Upper lobe of right lung (tissue), 1 donor: ENCODE measurements around the gene PRDM16. TPM values are rescaled to one million over a fixed set of nuclear protein-coding genes. Genes with fewer than 3 reads are reported as not detected.

Source experiments
- ATAC-seq: fragments of 200-7000 bp; cut with Tn5 transposase; one replicate; pipeline ENCODE4 v1.9.1; 2020; ENCODE audit warnings: mild to moderate bottlenecking, moderate library complexity
- DNase-seq: peaks from one replicate; pipeline ENCODE4 v3.0.0-alpha.2; 2020
- H3K27ac ChIP-seq: fragments of 200-600 bp; one replicate; pipeline ENCODE4 v1.8.0; 2022
- H3K27me3 ChIP-seq: fragments of 200-600 bp; one replicate; pipeline ENCODE4 v1.8.0; 2022; ENCODE audit warnings: mild to moderate bottlenecking
- H3K36me3 ChIP-seq: fragments of 200-600 bp; one replicate; pipeline ENCODE4 v1.8.0; 2022
- H3K4me1 ChIP-seq: fragments of 200-600 bp; one replicate; pipeline ENCODE4 v1.8.0; 2022
- H3K4me3 ChIP-seq: fragments of 200-600 bp; one replicate; pipeline ENCODE4 v1.8.0; 2022; ENCODE audit warnings: mild to moderate bottlenecking
- H3K9me3 ChIP-seq: fragments of 200-600 bp; one replicate; pipeline ENCODE4 v1.8.0; 2022
- CTCF ChIP-seq: fragments of 200-600 bp; IDR thresholded peaks from one replicate; pipeline ENCODE4 v1.8.0; 2022; ENCODE audit warnings: antibody characterized with exemption
- intact Hi-C: fragments of 100-400 bp; cut with DNase I; formaldehyde crosslinking; loops from one replicate; pipeline ENCODE4 v1.11.0; 2022
- total RNA-seq: library from RNA; stranded (reverse); fragmentation: NEBNext Ultra II Directional; extraction: Animal tissue kit (Norgen Biotek cat#: 25700); gene quantifications from one replicate; pipeline ENCODE4 v1.2.1, GENCODE V29; 2021
- donor health status: DM: no; HTN: yes; CAD: no; lungs with severe emphysema.

Gene PRDM16
- total RNA-seq, 1 donor from 2014 or later: 21.0 TPM

- no peaks in the 10 kb centered on the region for H3K27me3 ChIP-seq
- H3K4me1 ChIP-seq: peaks cover 3% of the 10 kb centered on the region
- H3K4me3 ChIP-seq: no peak overlapping the region
- intact Hi-C loops: no loop called here
- H3K27ac ChIP-seq: no peak overlapping the region
- no peak for TF ChIP-seq CTCF
- no peak for DNase-seq
- no peak for ATAC-seq
- no peaks in the 10 kb centered on the region for H3K9me3 ChIP-seq
- H3K36me3 ChIP-seq: no peaks in the 10 kb centered on the region
These were observed 164.0 kb downstream of the PRDM16 start for GRCh38 chr1:3233031-3233430.

- intact Hi-C loops: no loop called here
- TF ChIP-seq CTCF: no peak
- ATAC-seq: no peak
- Histone ChIP-seq H3K36me3 (no peaks in the 10 kb centered on the region), H3K27ac (no peak overlapping the region), H3K4me3 (no peak overlapping the region), H3K9me3 (no peaks in the 10 kb centered on the region), H3K27me3 (no peaks in the 10 kb centered on the region), H3K4me1 (peaks cover 8% of the 10 kb centered on the region)
- DNase-seq: no peak
These were observed 164.5 kb downstream of the PRDM16 start for GRCh38 chr1:3233551-3233950.

- DNase-seq: no peak
- peaks cover 9% of the 10 kb centered on the region for H3K4me1 ChIP-seq
- intact Hi-C loops: no loop called here
- no peaks in the 10 kb centered on the region for H3K27me3 ChIP-seq
- ATAC-seq: no peak
- H3K36me3 ChIP-seq: no peaks in the 10 kb centered on the region
- no peaks in the 10 kb centered on the region for H3K9me3 ChIP-seq
- H3K27ac ChIP-seq: no peak overlapping the region
- no peak overlapping the region for H3K4me3 ChIP-seq
- no peak for TF ChIP-seq CTCF
These were observed 165.3 kb downstream of the PRDM16 start for GRCh38 chr1:3234281-3234680.

GRCh38 chr1:3234956-3235355 is 166.0 kb downstream of the PRDM16 start:
- Histone ChIP-seq H3K4me3 (no peak overlapping the region), H3K4me1 (peaks cover 9% of the 10 kb centered on the region), H3K27me3 (no peaks in the 10 kb centered on the region), H3K9me3 (no peaks in the 10 kb centered on the region), H3K27ac (no peak overlapping the region), H3K36me3 (no peaks in the 10 kb centered on the region)
- no peak for TF ChIP-seq CTCF
- DNase-seq: no peak
- ATAC-seq: no peak
- intact Hi-C loops: no loop called here

- peaks cover 9% of the 10 kb centered on the region for H3K4me1 ChIP-seq
- no peaks in the 10 kb centered on the region for H3K36me3 ChIP-seq
- no peaks in the 10 kb centered on the region for H3K27me3 ChIP-seq
- TF ChIP-seq CTCF: no peak
- no peak overlapping the region for H3K27ac ChIP-seq
- DNase-seq (no peak), ATAC-seq (no peak)
- no peaks in the 10 kb centered on the region for H3K9me3 ChIP-seq
- no peak overlapping the region for H3K4me3 ChIP-seq
- intact Hi-C loops: no loop called here
These were observed 166.5 kb downstream of the PRDM16 start for GRCh38 chr1:3235496-3235895.

GRCh38 chr1:3236361-3236760 is 167.4 kb downstream of the PRDM16 start:
- no peak overlapping the region for H3K27ac ChIP-seq

More at GRCh38 chr1:3236361-3236760, 167.4 kb downstream of the PRDM16 start:
- intact Hi-C loops: no loop called here
- Histone ChIP-seq H3K4me1 (peaks cover 18% of the 10 kb centered on the region), H3K9me3 (no peaks in the 10 kb centered on the region), H3K36me3 (no peaks in the 10 kb centered on the region), H3K27me3 (no peaks in the 10 kb centered on the region), H3K4me3 (no peak overlapping the region)
- DNase-seq: no peak
- no peak for ATAC-seq
- TF ChIP-seq CTCF: no peak
